ENCODE results near the gene BIN1.

GRCh38 chr2:127057371-127058245, 49.3 kb downstream of the BIN1 start:
- TF ChIP-seq CTCF (IDR thresholded peaks at IDR 0.05) = no peak
- no peak for TF ChIP-seq POLR2A (IDR thresholded peaks at IDR 0.05)
